ENCODE measurements around the gene BCL2. TPM values are rescaled to one million over a fixed set of nuclear protein-coding genes. Genes with fewer than 3 reads are reported as not detected.

BCL2 gene
- total RNA-seq, 1 experiment from 2014 or later: 1.3 TPM

GRCh38 chr18:63099848-63100629 lies 219.5 kb downstream of the BCL2 start:
- no peak overlapping the region for H2BK5ac ChIP-seq (ENCODE audit: insufficient read length, low read length)
- H3K27me3 ChIP-seq (ENCODE audit: insufficient read depth, low read length): no peaks in the 10 kb centered on the region
- no peak overlapping the region for H3T11ph ChIP-seq (ENCODE audit: low read length)
- no peak overlapping the region for H2AK5ac ChIP-seq (ENCODE audit: insufficient read length, low read length)
- no peaks in the 10 kb centered on the region for H3K79me2 ChIP-seq (ENCODE audit: insufficient read depth, low read length)
- H3K9me3 Mint-ChIP-seq: peaks cover 0 to 3% of the 10 kb centered on the region in 2 experiments; a peak in 3 of 5 replicates
- no peak overlapping the region for H2BK15ac ChIP-seq (ENCODE audit: low read depth, low read length)
- no peak overlapping the region for H3K18ac ChIP-seq (ENCODE audit: insufficient read length, low read depth, low read length)
- H3K27ac Mint-ChIP-seq: no peak overlapping the region
- no peak overlapping the region for H3K56ac ChIP-seq (ENCODE audit: insufficient read length, low read depth, low read length)
- no CpG with 5 or more reads among the region's 10 CpGs for WGBS (ENCODE audit: extremely low coverage, insufficient read length, low lambda C conversion rate)
- DNase-seq: no peak
- H3K4me1 ChIP-seq (ENCODE audit: insufficient read depth, low read length): no peaks in the 10 kb centered on the region; the same call in 1 of the 2 replicates
- no peak overlapping the region for H2BK20ac ChIP-seq (ENCODE audit: low read depth, low read length, poor library complexity, severe bottlenecking)
- H2BK12ac ChIP-seq (ENCODE audit: insufficient read length, low read depth, low read length): no peak overlapping the region
- TF ChIP-seq, protein P1, sequence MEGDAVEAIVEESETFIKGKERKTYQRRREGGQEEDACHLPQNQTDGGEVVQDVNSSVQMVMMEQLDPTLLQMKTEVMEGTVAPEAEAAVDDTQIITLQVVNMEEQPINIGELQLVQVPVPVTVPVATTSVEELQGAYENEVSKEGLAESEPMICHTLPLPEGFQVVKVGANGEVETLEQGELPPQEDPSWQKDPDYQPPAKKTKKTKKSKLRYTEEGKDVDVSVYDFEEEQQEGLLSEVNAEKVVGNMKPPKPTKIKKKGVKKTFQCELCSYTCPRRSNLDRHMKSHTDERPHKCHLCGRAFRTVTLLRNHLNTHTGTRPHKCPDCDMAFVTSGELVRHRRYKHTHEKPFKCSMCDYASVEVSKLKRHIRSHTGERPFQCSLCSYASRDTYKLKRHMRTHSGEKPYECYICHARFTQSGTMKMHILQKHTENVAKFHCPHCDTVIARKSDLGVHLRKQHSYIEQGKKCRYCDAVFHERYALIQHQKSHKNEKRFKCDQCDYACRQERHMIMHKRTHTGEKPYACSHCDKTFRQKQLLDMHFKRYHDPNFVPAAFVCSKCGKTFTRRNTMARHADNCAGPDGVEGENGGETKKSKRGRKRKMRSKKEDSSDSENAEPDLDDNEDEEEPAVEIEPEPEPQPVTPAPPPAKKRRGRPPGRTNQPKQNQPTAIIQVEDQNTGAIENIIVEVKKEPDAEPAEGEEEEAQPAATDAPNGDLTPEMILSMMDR (conservative IDR thresholded peaks at IDR 0.05): no peak
- no peak overlapping the region for H3K27ac ChIP-seq (ENCODE audit: insufficient read length, low read depth, low read length)
- H3K23ac ChIP-seq (ENCODE audit: insufficient read length, low read depth, low read length): no peak overlapping the region
- no peaks in the 10 kb centered on the region for H3K27me3 Mint-ChIP-seq (ENCODE audit: low read depth)
- no peaks in the 10 kb centered on the region for H3K9me3 ChIP-seq (ENCODE audit: control insufficient read depth, low read depth, low read length)
- H2AFZ ChIP-seq (ENCODE audit: low read length): no peak overlapping the region
- peaks cover 0 to 13% of the 10 kb centered on the region in 2 experiments; a peak in 3 of 4 replicates for H3K4me1 Mint-ChIP-seq
- no peak overlapping the region for H3K4ac ChIP-seq (ENCODE audit: low read depth, low read length)
- H4K8ac ChIP-seq (replicated peaks; ENCODE audit: insufficient read length, low read depth, low read length): no peak overlapping the region
- no peaks in the 10 kb centered on the region for H3K79me1 ChIP-seq (ENCODE audit: insufficient read depth, low read depth, low read length, poor library complexity, severe bottlenecking)
- no peak overlapping the region for H3K4me3 Mint-ChIP-seq
- H3K14ac ChIP-seq (ENCODE audit: insufficient read depth, low read length): no peak overlapping the region
- H3K23me2 ChIP-seq (ENCODE audit: insufficient read length, low read depth, low read length, poor library complexity, severe bottlenecking): no peaks in the 10 kb centered on the region
- H4K91ac ChIP-seq (ENCODE audit: insufficient read length, low read depth, low read length): no peak overlapping the region
- no peak overlapping the region for H3K4me2 ChIP-seq (ENCODE audit: insufficient read depth, insufficient read length, low read length)
- no peak overlapping the region for H2BK120ac ChIP-seq (ENCODE audit: low read depth, low read length, poor library complexity, severe bottlenecking)
- H3K36me3 Mint-ChIP-seq (ENCODE audit: insufficient read depth in 1 of 3, low read depth in 3 of 3): peaks cover 0 to 4% (median 3%) of the 10 kb centered on the region in 3 experiments; a peak in 5 of 7 replicates
- peaks cover 2% of the 10 kb centered on the region for H4K20me1 ChIP-seq (ENCODE audit: control insufficient read depth, insufficient read depth, insufficient read length)
- no peak overlapping the region for H3K9ac ChIP-seq (ENCODE audit: extremely low read depth, insufficient read length, low read length)
- no peak overlapping the region for H4K5ac ChIP-seq (ENCODE audit: insufficient read length, low read depth, low read length)

Measured in H9 (cell line).